Measurements from ENCODE around the gene PTPRO.

DNA sequence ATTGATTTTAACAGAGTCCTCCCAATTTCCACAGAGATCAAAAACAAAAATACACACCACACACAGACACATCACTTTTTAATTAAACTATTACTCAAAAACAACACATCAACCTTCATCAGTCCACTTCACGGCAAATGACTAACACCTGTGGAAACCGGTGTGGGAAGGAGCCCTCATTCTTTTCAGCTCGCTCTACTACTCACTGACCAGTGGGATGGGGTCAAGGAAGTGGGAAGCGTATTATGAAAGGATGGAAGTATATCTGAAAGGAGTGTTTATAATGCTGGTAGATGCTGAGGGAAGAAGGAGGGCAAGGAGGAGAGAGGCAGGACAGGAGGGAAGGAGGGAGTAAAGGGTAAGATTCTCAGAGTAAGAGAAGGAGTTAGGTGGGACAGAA lies 310.4 kb downstream of the PTPRO start:
- TF ChIP-seq EP300 (IDR thresholded peaks at IDR 0.05): no peak
- TF ChIP-seq, protein P1, sequence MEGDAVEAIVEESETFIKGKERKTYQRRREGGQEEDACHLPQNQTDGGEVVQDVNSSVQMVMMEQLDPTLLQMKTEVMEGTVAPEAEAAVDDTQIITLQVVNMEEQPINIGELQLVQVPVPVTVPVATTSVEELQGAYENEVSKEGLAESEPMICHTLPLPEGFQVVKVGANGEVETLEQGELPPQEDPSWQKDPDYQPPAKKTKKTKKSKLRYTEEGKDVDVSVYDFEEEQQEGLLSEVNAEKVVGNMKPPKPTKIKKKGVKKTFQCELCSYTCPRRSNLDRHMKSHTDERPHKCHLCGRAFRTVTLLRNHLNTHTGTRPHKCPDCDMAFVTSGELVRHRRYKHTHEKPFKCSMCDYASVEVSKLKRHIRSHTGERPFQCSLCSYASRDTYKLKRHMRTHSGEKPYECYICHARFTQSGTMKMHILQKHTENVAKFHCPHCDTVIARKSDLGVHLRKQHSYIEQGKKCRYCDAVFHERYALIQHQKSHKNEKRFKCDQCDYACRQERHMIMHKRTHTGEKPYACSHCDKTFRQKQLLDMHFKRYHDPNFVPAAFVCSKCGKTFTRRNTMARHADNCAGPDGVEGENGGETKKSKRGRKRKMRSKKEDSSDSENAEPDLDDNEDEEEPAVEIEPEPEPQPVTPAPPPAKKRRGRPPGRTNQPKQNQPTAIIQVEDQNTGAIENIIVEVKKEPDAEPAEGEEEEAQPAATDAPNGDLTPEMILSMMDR (IDR thresholded peaks at IDR 0.05): no peak
